HepG2 (cell line): Measurements from ENCODE around the gene SLC23A2. TPM values are rescaled to one million over a fixed set of nuclear protein-coding genes. Genes with fewer than 3 reads are reported as not detected.

Experiments
- ARHGAP35 ChIP-seq: sonication (generic); formaldehyde crosslinking; IDR thresholded peaks from 2 replicates; pipeline ENCODE4 v1.9.0; 2022; ENCODE audit warnings: mild to moderate bottlenecking, inconsistent platforms, moderate library complexity, missing genetic modification reagents, borderline replicate concordance
- ASH2L ChIP-seq: fragments of 300-600, 200-600 bp; sonication (generic); IDR thresholded peaks from 2 replicates; pipeline ENCODE4 v1.7.0; 2017; ENCODE audit warnings: low read depth, mild to moderate bottlenecking, moderate library complexity, mixed read lengths, low read length; ENCODE audit not compliant: insufficient read length
- ATF1 ChIP-seq: IDR thresholded peaks from 2 replicates; pipeline ENCODE4 v1.6.1; 2016; ENCODE audit warnings: mild to moderate bottlenecking, control low read depth
- ATF2 ChIP-seq: sonication (generic); formaldehyde crosslinking; IDR thresholded peaks from 2 replicates; pipeline ENCODE4 v1.4.0; 2020; ENCODE audit warnings: missing genetic modification reagents
- CREB1 ChIP-seq, 2 experiments: fragments of 450-650 bp in 1 of 2; IDR thresholded peaks; 2 replicates each; pipeline ENCODE4 v1.6.1; 2016 to 2017; ENCODE audit warnings: control low read depth in 1 of 2, mild to moderate bottlenecking in 1 of 2, missing compliant biosample characterization in 1 of 2, missing genetic modification characterization in 1 of 2
- FOXJ3 ChIP-seq: sonication (generic); formaldehyde crosslinking; IDR thresholded peaks from 2 replicates; pipeline ENCODE4 v1.4.0; 2020; ENCODE audit warnings: missing genetic modification reagents, mild to moderate bottlenecking, borderline replicate concordance
- MAF1 ChIP-seq: sonication (generic); formaldehyde crosslinking; IDR thresholded peaks from 2 replicates; pipeline ENCODE4 v1.5.0; 2020; ENCODE audit warnings: missing genetic modification reagents, borderline replicate concordance
- MIXL1 ChIP-seq: IDR thresholded peaks from 2 replicates; pipeline ENCODE4 v1.6.1; 2016
- MYC ChIP-seq: sonication (generic); formaldehyde crosslinking; IDR thresholded peaks from 2 replicates; pipeline ENCODE4 v1.9.0; 2021; ENCODE audit warnings: missing genetic modification reagents, borderline replicate concordance
- NFATC3 ChIP-seq: sonication (generic); formaldehyde crosslinking; IDR thresholded peaks from 2 replicates; pipeline ENCODE4 v1.5.1; 2020; ENCODE audit warnings: mild to moderate bottlenecking, missing genetic modification reagents
- NFYC ChIP-seq: IDR thresholded peaks from 2 replicates; pipeline ENCODE4 v1.6.1; 2016; ENCODE audit warnings: missing genetic modification reagents, missing compliant biosample characterization
- NR0B2 ChIP-seq: sonication (generic); formaldehyde crosslinking; IDR thresholded peaks from 2 replicates; pipeline ENCODE4 v1.4.0; 2020; ENCODE audit warnings: mild to moderate bottlenecking, missing genetic modification reagents
- NR1H2 ChIP-seq: sonication (generic); formaldehyde crosslinking; IDR thresholded peaks from 2 replicates; pipeline ENCODE4 v1.8.1; 2022; ENCODE audit warnings: low read depth, missing genetic modification reagents, borderline replicate concordance
- PATZ1 ChIP-seq: sonication (generic); formaldehyde crosslinking; IDR thresholded peaks from 2 replicates; pipeline ENCODE4 v1.4.0; 2020; ENCODE audit warnings: missing genetic modification reagents
- RARG ChIP-seq: sonication (generic); formaldehyde crosslinking; IDR thresholded peaks from 2 replicates; pipeline ENCODE4 v1.4.0; 2020; ENCODE audit warnings: low read depth, mild to moderate bottlenecking, missing genetic modification reagents
- SP140L ChIP-seq: sonication (generic); formaldehyde crosslinking; IDR thresholded peaks from 2 replicates; pipeline ENCODE4 v1.4.0; 2020; ENCODE audit warnings: missing genetic modification reagents, borderline replicate concordance
- SUZ12 ChIP-seq: fragments of 150-350 bp; IDR thresholded peaks from 2 replicates; pipeline ENCODE4 v1.6.1; 2014; ENCODE audit warnings: low read depth, low read length
- SYNCRIP ChIP-seq: fragments of 200-400 bp; formaldehyde crosslinking; IDR thresholded peaks from 2 replicates; pipeline ENCODE4 v1.6.1; 2018; ENCODE audit warnings: mild to moderate bottlenecking, low read depth, low read length; ENCODE audit not compliant: insufficient read depth
- ZBTB21 ChIP-seq: sonication (generic); formaldehyde crosslinking; IDR thresholded peaks from 2 replicates; pipeline ENCODE4 v1.4.0; 2020; ENCODE audit warnings: missing genetic modification reagents
- ZBTB26 ChIP-seq: IDR thresholded peaks from 2 replicates; pipeline ENCODE4 v1.6.1; 2016; ENCODE audit warnings: missing compliant biosample characterization, missing genetic modification reagents, borderline replicate concordance
- ZFX ChIP-seq: sonication (generic); formaldehyde crosslinking; IDR thresholded peaks from 2 replicates; pipeline ENCODE4 v1.4.0; 2020; ENCODE audit warnings: mild to moderate bottlenecking, low read depth, missing genetic modification reagents, moderate library complexity
- ZNF17 ChIP-seq: sonication (generic); formaldehyde crosslinking; IDR thresholded peaks from 2 replicates; pipeline ENCODE4 v1.5.0; 2020; ENCODE audit warnings: mild to moderate bottlenecking, missing genetic modification reagents
- ZNF616 ChIP-seq: sonication (generic); formaldehyde crosslinking; IDR thresholded peaks from 2 replicates; pipeline ENCODE4 v1.5.0; 2020; ENCODE audit warnings: low read depth, mild to moderate bottlenecking, missing genetic modification reagents
- ZNF746 ChIP-seq: sonication (generic); formaldehyde crosslinking; IDR thresholded peaks from 2 replicates; pipeline ENCODE4 v1.8.0; 2022; ENCODE audit warnings: mild to moderate bottlenecking, missing genetic modification reagents
- ZZZ3 ChIP-seq: sonication (generic); formaldehyde crosslinking; IDR thresholded peaks from 2 replicates; pipeline ENCODE4 v1.4.0; 2020; ENCODE audit warnings: missing genetic modification reagents, mild to moderate bottlenecking, borderline replicate concordance
- polyA plus RNA-seq, 8 experiments: library from polyadenylated mRNA; depleted of rRNA in 3 of 8; stranded (reverse) in 7 of 8; unstranded in 1 of 8; fragments of >200 nt; fragmentation: Illumina TruSeq in 4 of 8; extraction: Trizol in 4 of 8; gene quantifications; 2 replicates each; pipeline versions ENCODE4 v1.2.1 to v1.2.3, GENCODE V29; 2011 to 2016; ENCODE audit warnings: low read depth in 4 of 8, missing spikeins in 1 of 8, mixed read lengths in 1 of 8; ENCODE audit not compliant: insufficient read depth in 1 of 8
- total RNA-seq, 5 experiments: library from RNA; depleted of rRNA; stranded (reverse); fragments of >200 nt; fragmentation: Illumina TruSeq; extraction: Trizol; gene quantifications; 2 replicates each; pipeline ENCODE4 v1.2.3, GENCODE V29; 2016; ENCODE audit warnings: low read depth in 1 of 5

SLC23A2 gene
- total and polyA plus RNA-seq, 2 of the 13 experiments (the other 11 are each of a cell fraction or from before 2014, with no cell fraction given) = 42.2 to 51.2 TPM

- TF ChIP-seq NFATC3 (CRISPR knock-in tag) (peak; percentile 66; the same call in 1 of the 2 replicates), ZZZ3 (0 out of 2 replicates have a peak, but pooled peaks have one; percentile 20), MIXL1 (CRISPR knock-in tag) (no peak), SYNCRIP (no peak), MYC (CRISPR knock-in tag) (peak; percentile 32; the same call in 1 of the 2 replicates), NR0B2 (CRISPR knock-in tag) (peak; percentile 61; the same call in 1 of the 2 replicates), ATF2 (CRISPR knock-in tag) (no peak), SP140L (CRISPR knock-in tag) (no peak), ATF1 (no peak), SUZ12 (no peak), ZBTB21 (CRISPR knock-in tag) (no peak), CREB1 (IDR thresholded peaks at IDR 0.05) (no peak), CREB1 (CRISPR knock-in tag; IDR thresholded peaks at IDR 0.05) (no peak), RARG (CRISPR knock-in tag) (no peak), ASH2L (peak; percentile 73), FOXJ3 (CRISPR knock-in tag) (no peak), NR1H2 (CRISPR knock-in tag) (no peak), NFYC (CRISPR knock-in tag) (no peak), ZNF17 (CRISPR knock-in tag) (no peak), ZBTB26 (CRISPR knock-in tag) (no peak), MAF1 (CRISPR knock-in tag) (no peak), ZNF746 (CRISPR knock-in tag) (no peak), ZNF616 (no peak), PATZ1 (CRISPR knock-in tag) (peak; percentile 94), ARHGAP35 (CRISPR knock-in tag) (no peak), ZFX (CRISPR knock-in tag) (peak; percentile 27; the same call in 1 of the 2 replicates)
Observed at GRCh38 chr20:5001174-5002076, at the start of gene SLC23A2 (continued).
